HG02852 (cell line): ENCODE measurements around the gene DGKI.

Source experiments
- ATAC-seq: cut with Tn5 transposase; IDR thresholded peaks from one replicate; pipeline ENCODE4 v1.9.1; 2021; ENCODE audit warnings: mild to moderate bottlenecking, moderate library complexity; ENCODE audit not compliant: unreplicated experiment

The DGKI gene

DNA sequence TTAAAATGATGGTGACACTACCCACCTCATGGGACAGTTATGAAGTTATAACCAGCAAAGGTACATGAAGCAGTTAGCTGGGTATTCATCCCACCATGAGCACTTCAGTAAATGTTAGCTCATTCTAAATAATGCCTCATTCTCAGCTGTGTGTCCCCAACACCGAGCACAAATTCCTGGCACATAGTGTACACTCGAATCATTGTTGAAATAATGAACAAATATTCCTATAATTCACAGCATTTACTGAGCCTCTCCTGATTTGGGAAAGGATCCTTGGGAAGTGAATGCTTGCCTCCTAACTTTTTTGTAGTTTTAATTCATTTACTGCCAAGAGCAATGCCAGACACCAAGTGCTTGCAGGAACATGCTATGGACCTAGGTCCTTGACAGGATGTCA lies 235.2 kb downstream of the DGKI start:
- ATAC-seq, result no peak

DNA sequence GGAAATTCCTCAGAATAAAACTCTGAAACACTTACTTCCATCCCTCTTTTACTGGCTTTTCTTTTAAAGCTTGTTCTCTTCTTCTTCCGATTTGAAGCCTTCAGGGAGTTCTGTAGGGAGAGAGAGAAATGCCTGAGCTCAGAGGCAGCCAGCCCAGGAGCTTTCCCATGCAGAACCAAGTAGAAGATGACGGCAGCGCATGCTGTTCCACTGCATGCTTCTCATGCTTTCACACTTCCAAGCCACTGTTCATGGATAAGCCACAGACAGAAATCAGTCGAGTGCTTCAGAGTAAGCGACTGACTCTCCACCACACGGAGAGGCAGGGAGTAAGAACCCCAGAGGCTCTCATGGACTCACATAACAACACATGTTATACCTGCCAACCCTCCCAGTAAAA lies 237.3 kb downstream of the DGKI start:
- no peak for ATAC-seq

DNA sequence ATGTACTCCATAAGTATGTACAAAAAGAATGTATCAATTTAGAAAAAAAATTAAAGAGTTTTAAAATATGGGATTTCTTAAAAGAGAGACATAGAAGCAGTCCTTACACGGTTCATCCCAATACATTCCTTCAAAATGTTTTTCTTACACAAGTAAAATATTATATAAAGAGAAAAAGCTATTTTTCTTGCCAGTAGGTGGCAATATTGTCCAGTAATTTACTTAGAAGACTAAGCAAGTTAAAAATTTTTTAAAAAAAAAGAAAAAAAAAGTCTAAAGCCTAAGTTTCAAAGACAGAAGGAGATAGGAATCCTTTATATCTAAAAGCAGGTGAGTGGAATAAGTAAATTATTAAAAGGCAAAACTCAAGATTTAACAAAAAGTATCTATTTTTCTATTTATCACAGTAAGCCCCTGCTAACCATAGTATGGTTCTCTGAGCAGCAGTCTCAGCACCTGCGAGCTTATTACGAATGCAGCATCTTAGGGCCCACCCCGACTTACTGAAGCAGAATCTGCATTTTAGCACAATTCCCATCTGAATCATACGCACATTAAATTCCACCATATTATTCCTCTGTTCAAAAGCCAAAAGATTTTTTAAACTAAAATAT lies 240.6 kb downstream of the DGKI start:
- ATAC-seq, result no peak

DNA sequence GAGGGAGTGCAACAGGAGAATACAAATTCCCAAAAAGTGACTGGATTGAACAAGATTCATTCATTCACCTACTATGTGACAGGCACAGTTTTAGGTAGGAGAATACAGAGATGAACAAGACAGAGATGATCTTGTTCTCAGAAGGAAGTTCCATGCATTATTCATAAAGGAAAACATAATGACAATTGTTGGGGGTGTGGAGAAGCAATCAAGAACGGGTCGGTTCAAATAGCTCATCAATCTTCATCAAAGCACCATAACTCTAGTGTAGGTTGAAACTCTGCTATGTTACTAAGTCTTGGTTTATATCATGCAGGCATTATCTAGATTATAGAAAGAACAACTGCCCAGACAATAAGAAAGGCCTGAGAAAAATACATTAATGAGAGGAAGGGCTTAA lies 243.7 kb downstream of the DGKI start:
- ATAC-seq, result no peak

DNA sequence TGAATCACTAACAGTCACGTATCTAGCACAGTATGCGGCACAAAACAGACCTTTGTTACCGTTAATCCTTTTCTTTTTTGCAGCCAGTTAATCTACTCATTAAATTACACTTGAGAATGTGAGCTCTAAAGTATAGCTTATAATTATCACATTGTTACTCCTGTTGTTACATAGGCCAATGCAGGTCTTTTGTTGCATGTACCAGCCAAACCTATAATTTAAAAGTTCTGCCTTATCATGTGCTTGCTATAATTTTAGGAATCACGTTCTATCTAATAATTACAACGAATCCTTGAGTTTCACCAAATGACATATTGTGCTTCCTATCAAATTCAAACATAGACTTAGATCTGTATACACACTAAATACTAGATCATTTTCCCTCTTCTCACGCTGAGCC lies 245.1 kb downstream of the DGKI start:
- ATAC-seq, result no peak

DNA sequence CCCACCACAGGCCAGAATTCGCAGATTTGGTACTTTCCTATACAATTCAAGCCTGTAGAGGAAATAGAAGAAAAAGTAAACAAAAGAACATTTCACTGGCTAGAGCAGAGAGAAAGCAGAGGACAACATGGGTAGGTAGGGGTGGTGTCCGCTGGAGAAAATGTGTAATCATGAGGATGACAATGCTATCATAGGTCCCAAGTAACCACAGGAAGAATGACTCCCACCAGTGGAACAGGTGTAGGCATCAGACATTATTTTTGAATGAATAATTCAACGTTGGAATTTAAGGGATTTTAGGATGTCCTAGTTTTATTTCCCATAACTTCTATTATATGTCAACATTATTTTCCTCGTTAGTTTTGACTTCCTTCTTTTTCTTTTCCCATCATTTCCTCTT lies 248.9 kb downstream of the DGKI start:
- ATAC-seq, result no peak

DNA sequence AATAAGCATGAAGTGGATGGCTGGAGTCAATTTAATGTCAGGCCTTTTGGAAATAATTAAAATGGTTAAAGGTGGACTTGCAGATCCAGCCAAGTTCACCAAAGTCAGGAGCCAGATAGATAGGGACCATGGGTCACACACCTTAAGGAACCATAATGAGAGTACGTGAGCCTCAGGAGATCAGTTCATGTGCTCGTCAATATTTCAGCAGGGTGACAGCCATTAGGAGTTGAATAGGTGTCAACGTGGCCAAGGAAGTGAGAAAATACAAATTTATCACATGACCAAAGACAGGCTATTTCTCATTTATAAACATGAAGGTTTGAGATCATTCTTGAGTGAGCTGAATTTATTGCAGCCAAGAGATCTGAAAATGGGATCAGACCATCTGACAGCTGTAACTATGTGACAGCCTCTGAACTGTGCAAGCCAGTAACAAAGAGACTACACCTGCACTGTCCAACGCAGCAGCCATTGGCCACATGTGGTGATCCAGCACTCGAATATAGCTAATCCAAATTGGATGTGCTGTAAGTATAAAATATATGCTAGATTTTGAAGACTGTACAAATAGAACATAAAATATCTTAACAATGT lies 253.6 kb downstream of the DGKI start:
- no peak for ATAC-seq

DNA sequence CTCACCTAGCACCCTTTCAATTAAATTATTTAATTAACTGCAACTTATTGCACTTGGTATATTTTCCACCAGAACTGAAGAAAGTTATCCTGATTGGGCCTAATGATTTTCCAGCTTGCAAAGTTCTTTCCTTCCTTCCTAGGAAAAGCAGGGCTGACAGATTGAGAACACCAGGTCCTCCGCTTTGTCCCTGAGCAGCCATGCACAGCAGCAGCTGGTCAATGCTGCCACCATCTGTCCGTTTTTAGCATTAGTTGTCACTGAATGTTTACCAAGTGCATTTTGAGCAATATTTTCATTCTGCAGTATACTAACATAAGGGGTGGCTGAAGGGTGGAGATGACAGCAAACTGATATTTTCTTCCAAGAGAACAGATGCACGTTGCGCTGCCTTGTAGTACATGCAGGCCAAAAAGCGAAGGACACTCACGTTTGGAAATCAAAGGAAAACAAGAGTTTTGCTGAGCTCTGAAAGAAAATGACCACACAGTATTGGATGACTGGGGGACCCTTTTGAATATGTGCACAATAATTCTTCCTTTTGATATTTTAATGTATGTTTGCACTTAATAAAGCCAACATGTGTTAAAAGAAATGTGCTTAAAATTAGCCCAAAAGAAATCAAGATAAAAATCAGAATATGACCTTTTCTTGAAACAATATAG lies 254.4 kb downstream of the DGKI start:
- peak; percentile 61 for ATAC-seq

DNA sequence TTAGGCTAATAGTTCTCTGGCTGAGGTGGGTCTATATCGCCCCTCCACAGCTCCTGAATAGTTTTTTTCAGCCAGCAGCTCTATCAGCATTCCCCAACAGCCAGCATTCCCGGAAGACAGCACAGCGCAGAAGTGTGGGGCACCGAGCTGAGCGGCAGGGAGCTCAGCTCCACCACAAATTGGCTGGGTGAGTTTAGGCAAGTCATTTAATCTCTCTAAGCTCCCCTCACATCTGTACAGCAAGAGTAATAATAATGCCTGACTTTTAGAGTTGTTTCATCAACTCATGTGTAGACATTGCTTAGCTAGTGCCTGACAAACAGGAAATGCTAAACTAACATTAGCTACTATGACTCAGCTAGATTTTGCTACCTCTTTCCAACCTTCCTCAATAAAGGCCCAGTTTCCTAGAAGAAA lies 255.3 kb downstream of the DGKI start:
- ATAC-seq, result no peak

DNA sequence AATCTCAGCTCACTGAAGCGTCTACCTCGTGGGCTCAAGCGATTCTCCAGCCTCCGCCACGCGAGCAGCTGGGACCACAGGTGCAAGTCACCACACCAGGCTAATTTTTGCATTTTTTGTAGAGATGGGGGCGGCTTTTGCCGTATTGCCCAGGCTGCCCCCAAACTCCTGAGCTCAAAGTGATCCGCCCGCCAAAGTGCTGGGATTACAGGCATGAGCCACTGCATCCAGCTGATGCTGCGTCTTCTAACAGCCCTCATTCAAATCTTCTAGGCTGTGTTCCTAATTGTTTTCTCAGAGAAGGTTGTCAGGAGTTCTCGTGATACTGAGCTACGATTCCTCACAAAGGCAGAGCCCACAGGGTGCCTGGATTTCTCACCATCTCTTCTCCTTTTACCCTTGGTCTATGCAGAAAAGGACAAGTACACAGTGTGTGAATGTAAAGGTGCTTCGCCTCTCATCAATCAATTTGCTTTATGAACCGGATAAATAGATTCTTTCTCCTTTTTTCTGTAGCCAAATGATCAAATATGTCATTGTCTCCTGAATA lies 255.9 kb downstream of the DGKI start:
- ATAC-seq, result no peak

DNA sequence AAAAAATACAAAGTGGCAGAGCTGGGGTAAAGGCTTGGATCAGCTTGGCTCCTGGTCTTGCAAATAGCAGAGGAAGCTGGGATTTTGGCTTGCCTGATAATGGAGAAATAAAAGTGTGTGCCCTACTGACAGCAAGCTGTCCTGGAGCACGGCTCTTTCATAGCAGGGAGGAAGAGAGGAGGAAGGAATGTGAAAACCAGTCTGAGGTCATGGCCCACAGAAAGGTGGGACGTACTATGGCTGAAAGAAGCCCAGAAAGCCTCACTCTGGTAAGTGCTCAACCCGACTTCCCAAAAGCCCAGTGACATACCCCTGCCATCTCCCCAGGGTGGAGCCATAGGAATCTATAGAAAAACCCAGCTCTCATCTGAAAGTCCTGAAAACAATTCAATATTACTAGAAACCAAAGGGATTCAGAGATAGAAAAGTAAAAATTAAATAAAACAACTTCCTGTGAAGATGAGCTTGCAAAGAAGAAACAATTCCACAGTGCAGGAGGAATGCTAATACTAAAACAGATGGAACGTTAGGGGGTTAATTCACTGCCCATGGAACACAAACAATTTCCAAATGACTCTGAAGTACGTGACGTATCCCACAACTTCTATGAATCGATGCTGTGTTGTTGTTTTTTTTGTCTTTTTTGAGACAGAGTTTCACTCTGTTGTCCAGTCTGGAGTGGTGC lies 256.6 kb downstream of the DGKI start:
- ATAC-seq, result no peak

DNA sequence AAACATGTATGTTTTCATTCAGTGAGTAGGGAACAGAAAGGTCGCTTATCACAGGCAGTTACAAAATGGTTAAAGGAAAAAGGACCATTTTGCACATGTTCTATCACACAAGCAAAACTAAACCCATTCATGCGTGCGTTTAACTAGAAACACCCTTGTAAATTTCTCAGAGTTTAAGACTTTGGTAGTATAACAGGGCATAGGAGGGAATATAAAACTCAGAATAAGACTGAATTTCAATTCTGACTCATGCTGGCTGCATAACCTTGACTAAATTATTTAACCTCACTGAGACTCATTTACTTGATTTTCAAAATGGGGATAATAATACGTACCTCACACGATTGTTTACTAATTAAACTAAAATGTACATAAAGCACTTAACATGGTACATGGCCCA lies 259.4 kb downstream of the DGKI start:
- no peak for ATAC-seq

DNA sequence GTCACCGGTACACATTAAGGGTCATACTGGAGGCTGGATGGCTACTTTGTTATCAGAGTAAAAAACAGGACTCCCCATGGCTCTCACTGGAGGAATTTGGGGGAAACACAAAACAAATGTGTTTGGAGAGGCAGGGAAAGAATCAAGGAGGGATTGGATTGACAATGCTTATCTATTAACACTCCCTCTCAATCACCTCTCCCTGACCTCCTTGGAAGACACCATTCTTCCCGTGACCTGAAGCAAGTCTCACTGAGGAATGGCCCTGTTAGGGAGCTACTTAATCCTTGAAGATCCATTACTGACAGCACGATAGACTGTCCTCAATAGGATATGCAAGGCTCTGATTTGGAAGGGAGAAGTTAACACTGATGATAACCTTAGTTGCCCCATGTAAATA lies 261.2 kb downstream of the DGKI start:
- no peak for ATAC-seq

DNA sequence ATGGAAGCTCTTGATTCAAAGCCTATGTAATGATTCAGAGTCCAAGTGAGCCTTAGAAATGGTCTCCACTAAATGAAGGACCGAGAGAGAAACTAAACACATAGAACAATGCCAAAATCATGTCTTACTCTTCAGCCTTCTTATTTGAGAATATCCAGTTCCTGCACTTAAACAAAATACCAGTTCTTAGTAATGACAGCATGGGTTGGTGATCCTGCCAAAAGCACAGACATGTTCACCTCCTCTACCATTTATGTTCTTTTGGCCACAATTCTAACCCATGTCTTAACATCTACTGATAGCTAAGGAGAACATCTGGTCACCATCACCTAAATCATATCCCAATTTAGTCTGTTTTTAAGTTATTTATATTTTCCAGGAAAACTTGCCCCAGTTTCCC lies 263.6 kb downstream of the DGKI start:
- no peak for ATAC-seq

DNA sequence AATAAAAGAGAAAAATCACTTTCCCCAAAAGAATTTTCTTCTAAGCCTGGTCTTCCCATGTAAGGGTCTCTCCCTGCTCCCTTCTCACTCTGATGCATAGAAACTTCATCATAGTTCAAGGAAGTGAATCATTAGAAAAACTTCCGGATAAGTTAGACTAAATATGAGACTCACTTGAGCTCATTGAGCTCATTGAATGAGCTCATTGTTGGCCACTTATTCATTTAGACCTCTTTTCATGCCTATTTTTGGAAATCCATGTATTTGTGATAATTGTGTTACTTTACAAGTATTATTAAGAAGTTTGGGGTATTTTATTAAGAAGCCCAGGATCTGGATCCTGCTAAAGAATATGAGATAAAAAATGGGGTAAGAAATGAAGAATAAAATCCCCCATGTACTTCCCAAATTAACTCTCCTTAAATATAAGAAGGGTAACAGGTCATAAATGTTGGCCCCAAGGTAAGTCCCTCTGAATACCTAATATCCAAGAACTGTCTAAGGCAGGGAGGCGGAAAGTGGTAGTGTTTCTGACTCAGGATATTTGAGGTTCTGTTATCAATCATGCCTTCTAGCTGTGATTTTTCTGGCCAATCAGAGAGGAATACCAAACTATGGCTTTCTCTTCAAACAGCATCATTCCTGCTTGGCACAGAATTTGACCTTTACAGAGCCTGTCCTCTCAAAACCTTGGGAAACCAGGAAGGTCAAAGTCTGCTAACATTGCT lies 266.7 kb downstream of the DGKI start:
- no peak for ATAC-seq

DNA sequence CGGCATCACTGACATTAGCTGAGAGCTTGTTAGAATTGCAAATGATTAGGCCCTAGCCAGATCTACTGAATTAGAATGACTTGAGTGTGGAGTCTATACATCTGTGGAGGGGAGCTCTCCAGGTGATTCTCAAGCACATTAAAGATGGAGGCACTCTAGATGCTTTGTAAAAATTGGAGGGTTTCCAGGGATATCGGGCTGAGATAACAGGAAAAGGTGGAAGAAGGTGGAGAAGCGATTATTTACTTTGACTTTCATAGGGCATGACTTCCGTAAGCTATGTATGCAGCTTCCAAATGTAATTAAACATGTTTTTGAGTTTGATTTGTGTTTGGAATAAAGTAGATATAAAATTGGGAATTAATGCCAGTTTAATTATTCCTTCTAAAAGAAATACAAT lies 268.2 kb downstream of the DGKI start:
- ATAC-seq, result no peak

DNA sequence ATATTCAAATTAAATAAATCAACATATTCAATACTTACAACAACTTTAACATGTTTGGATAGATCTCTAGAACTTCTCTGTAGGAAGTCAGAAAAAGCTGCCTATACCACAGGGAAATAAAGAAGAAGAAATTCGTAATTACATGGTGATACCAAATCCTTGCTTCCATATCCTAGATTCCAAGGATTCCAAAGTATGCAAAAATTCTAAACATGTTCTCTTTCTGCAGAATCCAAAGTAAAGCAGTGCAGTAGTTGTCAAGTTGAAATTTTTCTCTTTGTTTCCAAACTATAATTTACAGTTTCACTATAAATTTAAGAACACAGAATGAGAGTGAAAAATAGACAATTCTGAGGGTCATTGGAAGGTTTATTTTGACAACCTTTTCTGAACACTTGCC lies 269.6 kb downstream of the DGKI start:
- ATAC-seq, result no peak

DNA sequence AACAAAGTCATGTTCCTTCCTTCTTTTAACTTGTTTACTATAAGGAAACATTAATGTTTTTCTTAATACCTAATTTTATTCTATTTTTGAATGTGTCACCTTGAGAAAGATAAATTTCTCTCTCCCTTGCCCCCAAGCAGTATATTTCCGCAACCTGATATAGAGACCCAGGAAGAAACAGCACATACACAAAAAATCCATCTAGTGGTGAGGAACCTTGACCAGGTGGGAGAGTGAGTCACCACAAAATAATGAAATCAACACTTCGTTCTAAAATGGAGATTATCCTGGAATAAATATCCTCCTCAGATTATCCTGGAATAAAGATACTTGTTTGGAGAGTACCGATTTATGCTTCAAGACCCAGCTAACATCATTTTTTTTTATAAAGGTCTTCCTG lies 270.3 kb downstream of the DGKI start:
- no peak for ATAC-seq

DNA sequence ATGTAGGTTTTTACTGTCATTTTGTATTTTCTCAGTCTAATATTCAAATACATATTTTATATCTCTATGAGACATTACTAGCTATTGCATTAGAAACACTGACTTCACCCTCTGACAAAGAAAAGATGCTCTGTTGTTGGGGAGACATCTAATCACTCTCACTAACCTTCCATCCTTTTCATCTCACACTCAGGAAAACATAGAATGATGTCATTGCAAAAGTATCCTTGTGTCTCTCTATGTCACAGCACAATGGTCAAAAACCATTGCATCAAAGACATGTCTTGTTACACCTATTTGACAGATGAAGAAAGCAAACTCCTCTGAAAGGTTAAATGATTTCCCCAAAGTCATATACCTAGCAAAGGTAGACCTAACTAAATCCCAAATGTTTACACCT lies 272.0 kb downstream of the DGKI start:
- ATAC-seq, result no peak

DNA sequence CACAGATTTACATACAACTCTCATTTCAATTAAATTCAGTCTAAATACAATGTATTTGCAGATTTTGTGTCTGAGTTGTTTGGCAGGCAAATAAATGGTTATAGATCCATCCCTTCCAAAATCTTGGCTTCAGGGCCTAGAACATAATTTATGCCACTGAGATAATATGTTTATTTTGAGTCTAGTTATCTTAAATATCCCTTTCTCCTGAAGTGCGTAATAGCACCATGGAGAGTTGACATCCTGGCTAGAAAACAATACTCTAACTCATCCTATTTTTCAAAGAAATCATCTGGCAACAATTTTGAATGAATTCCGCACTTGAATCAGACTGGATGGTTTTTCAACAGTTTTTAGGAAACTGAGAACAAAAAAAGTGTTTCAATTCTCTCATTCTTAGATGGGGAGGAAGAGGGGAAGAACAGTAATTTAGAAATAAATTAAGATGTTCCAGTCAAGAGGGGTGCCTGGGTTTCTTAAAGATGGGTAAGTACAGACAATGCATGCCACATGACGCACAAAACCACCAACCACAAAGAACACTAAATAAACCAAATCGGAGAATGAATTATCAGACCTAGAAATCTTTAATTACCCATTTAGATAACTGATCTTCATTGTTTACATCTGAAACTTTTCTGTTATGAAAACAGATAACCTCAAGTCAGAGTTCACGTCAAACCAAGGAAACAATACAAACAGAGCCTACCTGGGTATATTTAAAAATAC lies 274.6 kb downstream of the DGKI start:
- ATAC-seq, result no peak
